H1 (cell line): ENCODE measurements around the gene BABAM2. TPM values are rescaled to one million over a fixed set of nuclear protein-coding genes. Genes with fewer than 3 reads are reported as not detected.

ENCODE experiments used
- CTCF ChIA-PET: fragments of 300-600 bp; sonication (Branson Sonifier 250); formaldehyde crosslinking; loops from one replicate; lab custom pipeline; 2021; ENCODE audit not compliant: partially characterized antibody; lab: Charles Lee
- POLR2A ChIA-PET: fragments of 300-600 bp; sonication (Branson Sonifier 250); formaldehyde crosslinking; loops from one replicate; lab custom pipeline; 2021; ENCODE audit warnings: inconsistent platforms; ENCODE audit not compliant: partially characterized antibody; lab: Charles Lee
- DNase-seq, 2 experiments: peaks; one replicate each; pipeline versions ENCODE4 v3.0.0 to v3.0.0-alpha.2; 2010 to 2022; ENCODE audit warnings: low spot score in 2 of 2, low read depth in 1 of 2, mixed read lengths in 1 of 2
- FAIRE-seq: peaks from 2 replicates; lab custom pipeline; 2011; peaks lifted over from hg19 to GRCh38; lab: Jason Lieb, UNC
- H2AFZ ChIP-seq: 2 replicates; pipeline ENCODE4 v1.8.1; 2012; ENCODE audit warnings: low read length, inconsistent platforms
- H2AK5ac ChIP-seq: 2 replicates; pipeline ENCODE4 v1.6.1; 2013; ENCODE audit warnings: low read depth, low read length
- H2BK120ac ChIP-seq: replicated peaks from 2 replicates; pipeline ENCODE3; 2013; ENCODE audit warnings: low read depth, low read length, inconsistent platforms
- H2BK12ac ChIP-seq: 2 replicates; pipeline ENCODE4 v1.6.1; 2013; ENCODE audit warnings: low read depth, low read length
- H2BK15ac ChIP-seq: 2 replicates; pipeline ENCODE4 v1.6.1; 2013; ENCODE audit warnings: low read length
- H2BK20ac ChIP-seq: 2 replicates; pipeline ENCODE4 v1.6.1; 2013; ENCODE audit warnings: low read length
- H2BK5ac ChIP-seq: 2 replicates; pipeline ENCODE4 v1.6.1; 2013; ENCODE audit warnings: low read depth, low read length
- H3K14ac ChIP-seq: 2 replicates; pipeline ENCODE4 v1.6.1; 2013; ENCODE audit warnings: inconsistent platforms; ENCODE audit not compliant: insufficient read length
- H3K18ac ChIP-seq: 2 replicates; pipeline ENCODE4 v1.6.1; 2013; ENCODE audit warnings: low read length; ENCODE audit errors: extremely low read depth
- H3K23ac ChIP-seq: 2 replicates; pipeline ENCODE4 v1.6.1; 2013; ENCODE audit warnings: inconsistent platforms; ENCODE audit not compliant: insufficient read length
- H3K23me2 ChIP-seq: 2 replicates; pipeline ENCODE4 v1.6.1; 2013; ENCODE audit warnings: low read depth, low read length
- H3K27ac ChIP-seq: 2 replicates; pipeline ENCODE4 v1.6.1; 2011; ENCODE audit warnings: low read depth, low read length, inconsistent platforms
- H3K27me3 ChIP-seq, 4 experiments: replicated peaks in 1 of 4; 1 replicate in 1 of 4; 2 replicates in 3 of 4; pipeline versions ENCODE4 v1.6.1 to v1.8.1; 2011 to 2013; ENCODE audit warnings: low read length in 3 of 4, mild to moderate bottlenecking in 3 of 4, inconsistent platforms in 2 of 4, mixed read lengths in 2 of 4, moderate library complexity in 1 of 4; ENCODE audit not compliant: control insufficient read depth in 3 of 4, insufficient read depth in 3 of 4; ENCODE audit errors: extremely low read depth in 1 of 4
- H3K36me3 ChIP-seq, 4 experiments: 2 replicates each; pipeline versions ENCODE4 v1.6.1 to v1.8.1; 2011 to 2013; ENCODE audit warnings: mild to moderate bottlenecking in 4 of 4, low read length in 3 of 4, moderate library complexity in 2 of 4, control low read depth in 1 of 4, inconsistent platforms in 1 of 4; ENCODE audit not compliant: insufficient read depth in 4 of 4, control insufficient read depth in 2 of 4
- H3K4ac ChIP-seq: replicated peaks from 2 replicates; pipeline ENCODE3; 2013; ENCODE audit warnings: low read length, low read depth, mixed read lengths, inconsistent platforms; ENCODE audit not compliant: insufficient read length
- H3K4me1 ChIP-seq, 4 experiments: replicated peaks in 1 of 4; 1 replicate in 1 of 4; 2 replicates in 3 of 4; pipeline versions ENCODE4 v1.6.1 to v1.8.1; 2011 to 2013; ENCODE audit warnings: low read length in 3 of 4, inconsistent platforms in 2 of 4, mixed read lengths in 1 of 4; ENCODE audit not compliant: insufficient read depth in 4 of 4, control insufficient read depth in 3 of 4
- H3K4me2 ChIP-seq, 2 experiments: 2 replicates each; pipeline versions ENCODE4 v1.6.1 to v1.8.1; 2011 to 2013; ENCODE audit warnings: low read depth in 2 of 2, low read length in 2 of 2, control low read depth in 1 of 2, inconsistent platforms in 1 of 2, mild to moderate bottlenecking in 1 of 2; ENCODE audit not compliant: insufficient read depth in 1 of 2
- H3K4me3 ChIP-seq, 4 experiments: fragments of 200-600, 300-600 bp in 1 of 4; sonication (generic), shearing (Covaris generic), sonication (Bioruptor Twin) in 1 of 4; 2 replicates each; pipeline versions ENCODE4 v1.5.1 to v1.8.1; 2011 to 2016; ENCODE audit warnings: low read length in 4 of 4, low read depth in 3 of 4, control low read depth in 2 of 4, inconsistent platforms in 2 of 4, mild to moderate bottlenecking in 2 of 4, mixed read lengths in 1 of 4, moderate library complexity in 1 of 4; ENCODE audit not compliant: insufficient read depth in 2 of 4; ENCODE audit errors: extremely low read depth in 1 of 4
- H3K56ac ChIP-seq: replicated peaks from 2 replicates; pipeline ENCODE3; 2013; ENCODE audit warnings: low read depth, mild to moderate bottlenecking, mixed read lengths, low read length, inconsistent platforms; ENCODE audit not compliant: insufficient read length
- H3K79me1 ChIP-seq: 2 replicates; pipeline ENCODE4 v1.6.1; 2013; ENCODE audit warnings: low read depth, low read length, control low read depth
- H3K79me2 ChIP-seq, 2 experiments: 2 replicates each; pipeline versions ENCODE4 v1.6.1 to v1.8.1; 2012 to 2013; ENCODE audit warnings: low read length in 2 of 2, mild to moderate bottlenecking in 2 of 2, inconsistent platforms in 1 of 2; ENCODE audit not compliant: insufficient read depth in 2 of 2, control insufficient read depth in 1 of 2
- H3K9ac ChIP-seq, 4 experiments: replicated peaks in 1 of 4; 1 replicate in 1 of 4; 2 replicates in 3 of 4; pipeline versions ENCODE4 v1.6.1 to v1.8.1; 2011 to 2013; ENCODE audit warnings: low read depth in 3 of 4, low read length in 3 of 4, control low read depth in 2 of 4, mild to moderate bottlenecking in 2 of 4, moderate library complexity in 2 of 4, inconsistent platforms in 1 of 4; ENCODE audit errors: extremely low read depth in 1 of 4
- H3K9me3 ChIP-seq, 2 experiments: 2 replicates each; pipeline versions ENCODE4 v1.6.1 to v1.8.1; 2012 to 2013; ENCODE audit warnings: mild to moderate bottlenecking in 2 of 2, moderate library complexity in 2 of 2, control low read depth in 1 of 2, inconsistent platforms in 1 of 2, low read depth in 1 of 2, low read length in 1 of 2, mixed read lengths in 1 of 2; ENCODE audit not compliant: insufficient read depth in 2 of 2
- H4K20me1 ChIP-seq, 2 experiments: replicated peaks in 1 of 2; 2 replicates each; pipeline versions ENCODE3 to v1.8.1; 2011 to 2013; ENCODE audit warnings: inconsistent platforms in 2 of 2, low read length in 2 of 2, mild to moderate bottlenecking in 1 of 2; ENCODE audit not compliant: insufficient read depth in 2 of 2, control insufficient read depth in 1 of 2
- H4K5ac ChIP-seq: 2 replicates; pipeline ENCODE4 v1.6.1; 2013; ENCODE audit warnings: low read length, low read depth, mixed read lengths, inconsistent platforms; ENCODE audit not compliant: insufficient read length
- H4K8ac ChIP-seq: 2 replicates; pipeline ENCODE4 v1.8.0; 2013; ENCODE audit warnings: mild to moderate bottlenecking, moderate library complexity, low read length, inconsistent platforms; ENCODE audit not compliant: insufficient read depth; ENCODE audit errors: extremely low read depth
- H4K91ac ChIP-seq: replicated peaks from 2 replicates; pipeline ENCODE3; 2013; ENCODE audit warnings: low read length, mixed read lengths, inconsistent platforms; ENCODE audit not compliant: insufficient read length
- BRCA1 ChIP-seq: IDR thresholded peaks from 2 replicates; pipeline ENCODE4 v1.6.1; 2012; ENCODE audit warnings: low read depth, low read length, improper control_type of control experiment
- CHD2 ChIP-seq: IDR thresholded peaks from 2 replicates; pipeline ENCODE4 v1.6.1; 2012; ENCODE audit warnings: low read length, improper control_type of control experiment
- CTCF ChIP-seq, 3 experiments: IDR thresholded peaks; 1 replicate in 2 of 3; 2 replicates in 1 of 3; pipeline versions ENCODE4 v1.5.1 to v1.6.1; 2011; ENCODE audit warnings: low read length in 3 of 3, mild to moderate bottlenecking in 3 of 3, inconsistent platforms in 2 of 3, low read depth in 1 of 3, moderate library complexity in 1 of 3; ENCODE audit not compliant: insufficient read depth in 1 of 3; ENCODE audit errors: control extremely low read depth in 1 of 3
- HDAC2 ChIP-seq, 2 experiments: fragments of 300-600 bp in 1 of 2; sonication (generic) in 1 of 2; IDR thresholded peaks; 2 replicates each; pipeline ENCODE4 v1.6.1; 2011 to 2012; ENCODE audit warnings: low read depth in 2 of 2, low read length in 2 of 2, mild to moderate bottlenecking in 2 of 2, moderate library complexity in 2 of 2, borderline replicate concordance in 1 of 2, inconsistent platforms in 1 of 2
- JUN ChIP-seq: IDR thresholded peaks from 2 replicates; pipeline ENCODE4 v1.6.1; 2011; ENCODE audit warnings: low read depth, mild to moderate bottlenecking, improper control_type of control experiment, low read length
- KDM5A ChIP-seq: fragments of 200-600 bp; IDR thresholded peaks from 2 replicates; pipeline ENCODE4 v1.7.1; 2012; ENCODE audit warnings: mild to moderate bottlenecking, low read length, inconsistent platforms, mixed read lengths
- PHF8 ChIP-seq: fragments of 200-600 bp; sonication (generic); conservative IDR thresholded peaks from 2 replicates; pipeline ENCODE4 v1.7.1; 2012; ENCODE audit warnings: low read depth, mild to moderate bottlenecking, inconsistent platforms, low read length, moderate library complexity
- SP1 ChIP-seq: IDR thresholded peaks from 2 replicates; pipeline ENCODE4 v1.6.1; 2011; ENCODE audit warnings: low read depth, low read length
- TCF12 ChIP-seq: IDR thresholded peaks from 2 replicates; pipeline ENCODE4 v1.6.1; 2011; ENCODE audit warnings: low read depth, mild to moderate bottlenecking, low read length
- WGBS, 2 experiments: shearing (Covaris generic) in 1 of 2; methylation state at CpG; one replicate each; pipeline versions ENCODE4 v1.1.6 to v1.1.7; 2013 to 2015; ENCODE audit warnings: low lambda C conversion rate in 2 of 2, mixed read lengths in 2 of 2, inconsistent platforms in 1 of 2, low coverage in 1 of 2, missing lambda C conversion rate in 1 of 2; ENCODE audit not compliant: insufficient replicate concordance in 2 of 2, insufficient coverage in 1 of 2, insufficient read length in 1 of 2; ENCODE audit errors: extremely low coverage in 1 of 2, missing lambda C conversion rate in 1 of 2; 5-methylcytosine and 5-hydroxymethylcytosine counted together
- polyA plus RNA-seq, 7 experiments: library from polyadenylated mRNA; depleted of rRNA in 3 of 7; stranded (reverse) in 5 of 7; unstranded in 2 of 7; fragments of >200 nt in 5 of 7; fragments of 200-250 nt in 2 of 7; gene quantifications; 1 replicate in 5 of 7; 2 replicates in 1 of 7; 4 replicates in 1 of 7; pipeline versions ENCODE4 v1.2.1 to v1.2.3, GENCODE V29; 2011 to 2013; ENCODE audit warnings: missing spikeins in 2 of 7, mixed read lengths in 2 of 7
- total RNA-seq: library from RNA; stranded (reverse); fragmentation: NEBNext Ultra II Directional; extraction: Animal tissue kit (Norgen Biotek cat#: 25700); gene quantifications from 2 replicates; pipeline ENCODE4 v1.2.1, GENCODE V29; 2021

Gene BABAM2
- total and polyA plus RNA-seq, 2 of the 8 experiments (the other 6 are each of a cell fraction or from before 2014, with no cell fraction given): 15.8 to 20.9 TPM

GRCh38 chr2:28298406-28298805 is 407.9 kb downstream of the BABAM2 start:
- no peak for TF ChIP-seq HDAC2 (IDR thresholded peaks at IDR 0.05; ENCODE audit: borderline replicate concordance in 1 of 2, low read depth in 2 of 2, low read length in 2 of 2)
- TF ChIP-seq CTCF (IDR thresholded peaks at IDR 0.05; ENCODE audit: control extremely low read depth in 1 of 3, insufficient read depth in 1 of 3, low read depth in 1 of 3, low read length in 3 of 3): no peak
- TF ChIP-seq PHF8: no peak
- no peak for TF ChIP-seq CHD2
- no peak for TF ChIP-seq TCF12
- TF ChIP-seq SP1: no peak
- TF ChIP-seq BRCA1: no peak
- TF ChIP-seq KDM5A: no peak
- no peak for TF ChIP-seq JUN
- Histone ChIP-seq H2BK20ac (no peak overlapping the region), H3K18ac (no peak overlapping the region), H3K27me3 (no peaks in the 10 kb centered on the region), H2AK5ac (no peak overlapping the region), H3K4me2 (peak overlapping the region; percentile 11 to 33; a peak in 1 of 4 replicates), H3K9me3 (no peaks in the 10 kb centered on the region), H2BK12ac (no peak overlapping the region), H2BK5ac (no peak overlapping the region; the same call in 1 of the 2 replicates), H4K8ac (no peak overlapping the region), H3K9ac (no peak overlapping the region), H3K14ac (no peak overlapping the region), H3K4me1 (peaks cover 0 to 3% (median 3%) of the 10 kb centered on the region in 4 experiments; a peak in 4 of 7 replicates), H2BK15ac (no peak overlapping the region), H3K23ac (no peak overlapping the region), H3K79me1 (no peaks in the 10 kb centered on the region), H3K56ac (no peak overlapping the region), H3K79me2 (no peaks in the 10 kb centered on the region), H3K23me2 (no peaks in the 10 kb centered on the region), H3K36me3 (no peaks in the 10 kb centered on the region), H4K91ac (no peak overlapping the region), H4K5ac (no peak overlapping the region), H3K4ac (no peak overlapping the region), H4K20me1 (no peaks in the 10 kb centered on the region), H2BK120ac (no peak overlapping the region), H3K27ac (no peak overlapping the region), H3K4me3 (peak overlapping the region in 1 of 4 experiments; percentile 1; a peak in 1 of 8 replicates), H2AFZ (0 out of 2 replicates have a peak overlapping the region, but pooled peaks have one; percentile 31)
- DNase-seq (no peak), FAIRE-seq (no peak)
- POLR2A ChIA-PET: interaction anchor here (0.7 kb wide), 1 partner anchor 70 kb away, joined by 4 read pairs; no protein-coding TSS in a partner anchor
- WGBS, 2 experiments: 77% methylated on average over 3 of the region's 3 CpGs; no CpG with 5 or more reads in 1 of the 2 experiments
- CTCF ChIA-PET: interaction anchor here (0.9 to 1.7 kb wide), 5 partner anchors 16 to 308 kb away, joined by 3 to 5 read pairs (median 3); no protein-coding TSS in a partner anchor
